NK-92 treated with Interleukin-12 subunit alpha and Interleukin-12 subunit beta, amount 100 ng/mL, for 24 hours (cell line): ENCODE data around the gene FRAT1.

Experiments used
- DNase-seq: peaks from one replicate; lab custom pipeline; 2025; lab: John Stamatoyannopoulos, UW

FRAT1 gene

DNA sequence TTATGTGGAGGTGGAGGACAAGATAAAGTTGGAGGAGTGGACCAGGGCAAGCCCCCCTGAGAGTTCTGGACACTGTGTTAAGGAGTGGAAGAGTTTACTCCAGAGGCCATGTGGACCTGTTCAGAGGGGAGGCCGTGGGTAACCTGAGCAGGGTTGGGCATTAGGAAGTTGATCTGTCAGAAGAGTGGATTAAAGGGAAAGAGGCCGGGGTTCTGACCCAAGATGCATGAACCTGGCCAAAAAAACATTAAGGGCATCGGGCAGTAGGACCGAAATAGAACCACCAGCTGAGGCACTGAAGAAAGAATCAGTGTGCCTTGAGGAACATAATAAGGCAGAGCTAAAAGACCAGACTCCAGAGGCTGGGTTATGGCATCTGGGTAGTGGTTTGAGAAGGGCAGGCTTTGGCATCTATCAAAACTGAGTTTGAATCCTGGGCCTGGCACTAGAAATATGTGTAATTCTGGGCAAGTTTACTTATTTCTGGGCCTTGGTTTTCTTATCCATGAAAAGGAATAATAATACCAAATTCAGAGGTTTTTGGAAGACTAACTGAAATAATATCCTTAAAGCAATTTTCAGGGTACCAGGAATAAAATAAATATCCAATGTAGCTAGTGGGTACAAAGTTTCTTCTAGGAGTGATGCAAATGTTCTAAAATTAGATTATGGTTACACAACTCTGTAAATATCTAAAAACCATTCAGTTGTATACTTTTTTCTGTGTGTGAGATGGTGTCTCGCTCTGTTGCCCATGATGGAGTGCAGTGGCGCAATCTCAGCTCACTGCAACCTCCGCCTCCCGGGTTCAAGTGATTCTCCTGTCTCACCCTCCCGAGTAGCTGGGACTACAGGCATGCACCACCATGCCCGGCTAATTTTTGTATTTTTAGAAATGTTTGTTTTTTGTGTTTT, 10.9 kb upstream of the FRAT1 start:
- no peak for DNase-seq

DNA sequence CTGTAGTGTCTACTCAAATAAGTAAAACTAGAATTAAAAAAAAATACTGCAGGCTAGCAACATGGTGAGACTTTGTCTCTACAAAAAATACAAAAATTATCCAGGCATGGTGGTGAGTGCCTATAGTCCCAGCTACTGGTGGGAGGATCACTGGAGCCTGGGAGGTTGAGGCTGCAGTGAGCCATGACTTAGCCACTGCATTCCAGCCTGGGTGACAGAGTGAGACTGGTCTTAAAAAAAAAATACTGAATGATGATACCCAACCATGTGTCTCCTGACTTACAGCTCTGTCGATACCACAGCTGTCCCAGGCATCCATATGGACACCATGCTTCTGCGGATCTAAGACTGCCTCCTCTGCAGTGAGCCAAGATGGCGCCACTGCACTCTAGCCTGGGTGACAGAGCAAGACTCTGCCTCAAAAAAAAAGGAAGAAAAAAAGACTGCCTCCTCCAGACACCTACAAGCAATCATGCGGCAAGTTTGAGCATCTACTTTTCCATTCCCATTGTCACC, 7.9 kb upstream of the FRAT1 start:
- DNase-seq, result no peak

DNA sequence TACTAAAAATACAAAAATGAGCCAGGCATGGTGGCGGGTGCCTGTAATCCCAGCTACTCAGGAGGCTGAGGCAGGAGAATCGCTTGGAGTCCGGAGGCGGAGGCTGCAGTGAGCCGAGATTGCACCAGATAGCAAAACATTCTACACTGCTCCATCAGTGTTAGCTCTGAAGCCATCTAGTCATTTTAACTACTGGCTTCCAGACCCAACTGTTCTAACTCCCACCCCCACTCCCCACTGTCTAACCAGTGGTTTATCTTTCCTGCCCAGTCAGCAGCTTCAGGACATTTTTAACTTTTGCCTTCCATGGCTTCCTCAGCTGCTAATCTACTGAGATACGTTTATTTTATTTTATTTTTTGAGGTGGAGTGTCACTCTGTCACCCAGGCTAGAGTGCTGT, 6.2 kb upstream of the FRAT1 start:
- no peak for DNase-seq

DNA sequence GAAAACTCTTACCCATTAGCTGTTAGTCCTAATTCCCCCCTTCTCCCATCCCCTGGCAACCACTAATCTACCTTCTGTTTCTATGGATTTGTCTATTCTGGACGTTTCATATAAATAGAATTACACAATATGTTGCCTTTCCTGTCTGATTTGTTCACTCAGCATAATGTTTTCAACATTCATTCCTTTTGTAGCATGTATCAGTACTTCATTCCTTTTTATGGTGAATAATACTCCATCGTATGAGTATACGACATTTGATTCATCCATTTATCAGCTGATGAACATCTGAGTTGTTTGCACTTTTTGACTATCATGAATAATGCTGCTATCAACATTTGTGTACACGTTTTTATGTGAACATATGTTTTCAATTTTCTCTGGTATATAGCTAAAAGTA, 4.4 kb upstream of the FRAT1 start:
- no peak for DNase-seq

DNA sequence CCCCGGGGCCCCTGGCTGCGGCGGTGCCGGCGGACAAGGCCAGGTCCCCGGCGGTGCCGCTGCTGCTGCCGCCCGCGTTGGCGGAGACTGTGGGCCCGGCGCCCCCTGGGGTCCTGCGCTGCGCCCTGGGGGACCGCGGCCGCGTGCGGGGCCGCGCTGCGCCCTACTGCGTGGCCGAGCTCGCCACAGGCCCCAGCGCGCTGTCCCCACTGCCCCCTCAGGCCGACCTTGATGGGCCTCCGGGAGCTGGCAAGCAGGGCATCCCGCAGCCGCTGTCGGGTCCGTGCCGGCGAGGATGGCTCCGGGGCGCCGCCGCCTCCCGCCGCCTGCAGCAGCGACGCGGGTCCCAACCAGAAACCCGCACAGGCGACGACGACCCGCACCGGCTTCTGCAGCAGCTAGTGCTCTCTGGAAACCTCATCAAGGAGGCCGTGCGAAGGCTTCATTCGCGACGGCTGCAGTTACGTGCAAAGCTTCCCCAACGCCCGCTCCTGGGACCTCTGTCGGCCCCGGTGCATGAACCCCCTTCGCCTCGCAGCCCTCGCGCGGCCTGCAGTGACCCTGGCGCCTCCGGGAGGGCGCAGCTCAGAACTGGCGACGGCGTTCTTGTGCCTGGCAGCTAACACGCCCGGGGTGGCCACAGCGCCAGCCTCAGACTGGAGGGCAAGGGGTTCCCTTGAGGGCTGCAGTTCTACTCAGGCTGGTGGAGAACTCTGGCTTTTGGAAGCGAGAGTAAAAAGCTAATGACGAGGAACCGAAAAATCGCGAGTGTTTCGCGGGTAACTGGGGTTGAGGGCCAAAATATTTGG, 804 bp downstream of the FRAT1 start:
- DNase-seq, result no peak

DNA sequence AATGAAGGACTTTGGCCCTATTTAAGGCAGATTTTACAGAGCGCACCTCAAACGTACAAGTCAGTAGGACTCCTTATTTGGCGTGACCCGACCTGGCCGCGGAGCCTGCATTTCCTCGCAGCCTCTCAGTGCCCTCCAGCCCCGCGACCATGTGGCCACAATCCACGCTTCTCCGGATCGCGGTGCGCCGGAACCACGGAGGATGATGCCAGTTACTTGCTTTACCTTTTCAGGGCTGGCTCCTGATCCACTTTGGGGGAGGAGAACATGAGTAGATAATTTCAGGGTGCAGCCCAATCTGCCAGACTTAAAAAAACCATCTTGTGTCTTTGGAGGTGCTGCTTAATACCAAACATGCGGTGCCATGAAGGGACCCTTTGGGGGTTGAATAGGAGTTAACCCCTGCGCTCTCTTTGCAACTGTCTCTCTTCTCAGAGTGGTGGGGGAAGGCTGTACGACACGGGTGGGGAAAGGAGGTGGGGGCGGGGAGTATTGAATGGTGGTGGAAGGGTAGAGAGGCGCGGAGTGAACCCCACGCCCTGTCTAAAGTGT, 1.5 kb downstream of the FRAT1 start:
- no peak for DNase-seq

DNA sequence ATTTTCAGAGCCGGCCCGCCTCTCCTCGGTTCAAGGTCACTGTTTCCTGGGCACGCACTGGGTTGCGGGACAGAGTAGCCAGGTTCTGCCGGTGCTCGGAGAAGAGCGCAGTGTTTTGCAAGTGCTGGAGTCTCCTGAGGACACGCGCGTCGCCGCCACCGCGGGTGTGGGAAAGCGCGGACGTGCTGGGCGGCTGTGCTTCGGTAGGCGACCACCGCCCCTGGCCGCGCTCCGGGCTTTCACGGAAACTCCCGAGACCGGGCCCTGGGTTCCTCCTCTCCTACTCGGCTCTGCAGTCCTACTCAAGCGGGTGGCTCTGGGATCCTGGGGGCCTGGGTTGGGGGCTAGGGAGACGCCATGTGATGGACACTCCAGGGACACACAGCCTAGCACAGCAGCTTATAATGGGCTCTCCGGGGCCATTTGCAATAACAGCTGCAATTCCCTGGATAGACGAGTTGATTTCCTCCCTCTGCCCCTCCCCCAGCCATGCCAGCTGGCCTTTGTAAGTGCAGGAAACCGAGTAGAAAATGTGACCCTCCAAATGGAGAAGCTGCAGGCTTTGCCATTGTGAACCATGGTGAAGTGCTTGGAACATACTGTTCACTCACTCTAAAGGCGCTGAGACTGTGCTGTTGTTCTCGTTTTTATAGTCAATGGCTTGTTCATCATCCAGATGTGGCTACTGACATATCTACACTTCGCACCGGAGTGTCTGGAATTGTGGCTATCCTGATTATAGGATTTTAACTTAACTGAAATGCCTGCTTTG, 2.1 kb downstream of the FRAT1 start:
- DNase-seq, result no peak

DNA sequence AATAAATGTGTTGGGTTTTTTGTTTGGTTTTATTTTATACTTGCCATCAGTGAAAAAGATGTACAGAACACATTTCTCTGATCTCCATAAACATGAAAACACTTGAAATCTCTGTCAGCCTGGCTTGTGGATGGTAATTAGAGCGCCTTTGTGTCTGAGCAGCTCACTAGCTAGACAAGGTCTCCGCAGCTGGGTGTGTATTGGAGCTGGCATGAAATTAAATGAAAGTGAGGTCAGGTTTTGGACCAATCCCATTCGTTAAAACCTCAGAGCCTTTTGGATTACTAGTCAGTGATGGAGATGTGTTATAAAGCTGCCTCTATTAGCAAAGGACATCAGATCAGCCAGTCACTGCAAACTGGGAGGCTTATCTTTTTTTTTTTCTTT, 2.7 kb downstream of the FRAT1 start:
- no peak for DNase-seq

DNA sequence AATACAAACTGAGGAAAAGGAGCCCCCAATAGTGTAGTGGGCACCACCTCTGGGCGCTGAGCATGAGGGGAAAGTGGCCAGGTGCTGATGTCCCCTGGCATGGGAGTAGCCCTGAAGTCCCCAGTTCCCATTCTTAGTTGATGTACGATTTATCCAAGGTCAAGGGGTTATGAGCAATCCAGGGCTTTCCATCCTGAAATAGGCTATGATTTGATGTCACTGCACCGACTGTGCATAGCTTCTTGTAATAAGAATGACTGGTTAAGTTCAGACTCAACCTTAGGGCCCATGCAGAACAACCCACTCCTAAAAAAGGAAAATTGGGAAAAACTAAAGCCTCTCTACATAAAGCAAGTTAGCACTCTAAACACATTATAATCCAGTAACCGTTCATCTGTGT, 4.4 kb downstream of the FRAT1 start:
- no peak for DNase-seq

DNA sequence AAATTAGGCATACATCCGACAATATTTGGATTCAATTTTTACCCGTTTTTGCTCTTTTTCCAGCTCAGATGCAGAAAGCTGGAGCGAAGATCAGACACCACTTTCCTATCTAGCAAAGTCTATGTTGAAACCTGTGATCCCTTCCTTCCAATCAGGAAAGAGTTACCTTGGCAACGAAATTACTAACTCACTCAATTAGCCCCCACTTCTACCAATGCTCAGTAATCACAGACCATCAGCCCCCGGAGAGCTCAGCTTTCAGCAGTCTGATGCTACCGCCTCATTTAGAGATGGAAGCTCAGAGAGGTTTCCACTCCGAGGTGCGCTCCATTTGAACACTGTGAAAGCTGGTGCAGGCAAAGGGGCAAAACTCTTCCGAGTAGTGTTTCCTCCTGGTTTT, 6.7 kb downstream of the FRAT1 start:
- DNase-seq, result no peak

DNA sequence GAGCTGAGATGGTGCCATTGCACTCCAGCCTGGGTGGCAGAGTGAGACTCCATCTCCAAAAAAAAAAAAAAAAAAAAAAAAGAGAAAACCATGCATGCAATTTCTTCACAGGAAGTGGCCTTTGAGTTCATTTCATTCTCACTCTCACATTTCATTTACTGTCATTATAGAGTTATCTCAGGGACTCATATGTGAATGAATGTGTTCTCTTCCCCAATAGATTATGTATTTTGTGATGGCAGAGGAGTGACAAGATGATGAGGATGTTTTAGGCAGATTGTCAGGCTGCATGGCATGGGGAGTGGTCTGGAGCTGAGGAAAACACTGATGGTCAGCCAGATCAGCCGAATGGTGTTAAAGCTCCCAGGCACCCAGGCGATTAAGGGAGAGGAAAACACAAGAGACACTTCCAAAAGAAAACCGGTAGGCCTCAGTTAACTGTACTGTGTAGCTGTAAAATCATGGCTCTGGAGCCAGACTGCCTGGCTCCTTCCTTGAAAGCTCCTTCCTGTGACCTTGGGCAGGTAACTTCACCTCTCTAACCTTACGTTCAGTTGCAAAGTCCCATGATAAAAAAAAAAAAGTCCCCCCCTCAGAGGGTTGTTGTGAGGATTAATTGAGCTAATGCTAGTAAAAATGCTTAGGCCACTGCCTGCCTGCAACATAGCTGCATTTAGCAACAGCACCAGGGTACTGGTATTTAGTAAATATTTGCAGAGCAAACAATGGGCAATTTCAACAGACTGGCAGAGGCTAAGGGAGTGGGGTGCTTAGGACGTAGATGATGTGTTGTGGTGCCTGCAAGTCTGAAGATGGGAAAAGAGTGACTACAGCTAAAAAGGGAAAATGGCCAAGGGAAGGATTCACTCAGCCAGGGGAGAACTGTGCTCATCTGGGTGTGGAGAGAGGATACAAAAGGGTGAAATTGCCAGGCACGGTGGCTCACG, 8.6 kb downstream of the FRAT1 start:
- no peak for DNase-seq

DNA sequence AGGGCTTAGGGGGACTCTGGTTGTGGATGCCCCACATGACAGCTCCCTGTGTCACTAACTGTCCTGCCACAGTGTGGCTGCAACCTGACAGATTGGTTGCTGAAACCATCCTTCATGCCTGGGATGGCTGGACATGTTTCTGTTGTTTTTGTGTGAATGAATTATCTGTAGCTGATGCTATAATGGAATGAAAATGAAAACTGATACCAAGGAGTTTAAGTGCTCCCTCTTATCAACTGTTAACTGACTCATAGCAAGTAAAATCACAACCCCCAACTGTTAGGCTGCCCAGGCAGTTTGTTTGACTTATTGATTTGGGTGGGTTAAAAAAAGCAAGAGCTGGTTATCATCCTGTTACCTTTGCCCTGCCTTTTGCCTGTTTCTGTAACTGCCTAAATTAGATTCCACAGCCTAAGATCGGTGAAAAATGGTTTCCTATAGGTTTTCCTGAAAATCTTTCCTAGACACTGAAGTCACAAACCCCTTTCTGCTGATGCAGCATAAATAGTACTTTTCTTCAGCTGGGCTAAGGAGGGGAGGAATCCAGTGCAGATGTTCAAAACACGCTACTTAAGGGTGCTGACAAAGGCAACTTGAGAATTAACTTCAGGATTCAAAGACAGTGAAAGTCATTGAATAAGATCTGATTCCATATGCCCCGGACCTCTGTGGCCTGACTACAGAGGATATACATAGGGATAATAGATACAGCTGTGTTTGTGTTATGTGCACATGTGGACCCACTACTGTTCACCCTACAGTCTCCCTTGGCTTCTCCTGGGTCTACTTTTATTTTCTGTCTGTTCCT, 9.8 kb downstream of the FRAT1 start:
- DNase-seq, result no peak

DNA sequence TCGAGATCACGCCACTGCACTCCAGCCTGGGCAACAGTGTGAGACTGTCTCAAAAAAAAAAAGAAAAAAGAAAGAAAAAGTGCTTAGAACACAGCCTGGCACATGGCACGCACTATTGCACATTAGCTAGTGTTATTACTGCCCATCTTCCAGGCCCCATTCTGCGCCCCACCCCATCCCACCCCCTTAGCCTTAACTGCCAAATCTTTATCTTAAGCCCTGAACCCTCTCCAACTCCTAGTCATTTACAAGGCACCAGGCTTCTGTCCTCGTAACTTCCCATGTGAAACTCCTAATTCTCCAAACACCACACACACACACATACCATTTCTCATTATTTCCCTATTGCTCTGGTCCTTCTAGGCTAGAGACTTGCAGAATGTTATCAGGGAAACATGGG, 10.7 kb downstream of the FRAT1 start:
- no peak for DNase-seq

DNA sequence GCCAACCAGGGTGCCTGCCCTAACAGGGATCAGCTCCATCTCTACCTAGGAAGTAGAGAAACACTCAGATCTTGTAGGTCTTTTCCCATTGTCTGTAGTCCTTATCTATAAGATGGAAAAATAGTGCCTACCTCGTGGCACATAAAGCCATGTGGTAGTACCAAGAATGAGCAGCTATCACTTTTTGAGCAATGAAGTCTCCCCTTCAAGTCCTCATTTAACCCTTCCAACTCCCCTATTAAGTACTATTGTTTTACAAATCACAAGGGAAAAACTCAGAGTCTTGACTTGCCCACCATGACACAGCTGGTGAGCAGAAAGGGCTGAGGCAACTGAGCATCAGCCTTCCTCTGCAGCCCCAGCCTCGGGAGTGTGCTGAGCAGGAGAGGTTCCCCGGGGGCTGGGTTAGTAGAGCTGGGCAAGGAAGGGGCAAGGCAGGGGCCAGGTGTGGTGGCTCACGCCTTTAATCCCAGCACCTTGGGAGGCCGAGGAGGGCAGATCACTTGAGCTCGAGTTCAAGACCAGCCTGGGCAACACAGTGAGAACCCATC, 12.2 kb downstream of the FRAT1 start:
- no peak for DNase-seq

DNA sequence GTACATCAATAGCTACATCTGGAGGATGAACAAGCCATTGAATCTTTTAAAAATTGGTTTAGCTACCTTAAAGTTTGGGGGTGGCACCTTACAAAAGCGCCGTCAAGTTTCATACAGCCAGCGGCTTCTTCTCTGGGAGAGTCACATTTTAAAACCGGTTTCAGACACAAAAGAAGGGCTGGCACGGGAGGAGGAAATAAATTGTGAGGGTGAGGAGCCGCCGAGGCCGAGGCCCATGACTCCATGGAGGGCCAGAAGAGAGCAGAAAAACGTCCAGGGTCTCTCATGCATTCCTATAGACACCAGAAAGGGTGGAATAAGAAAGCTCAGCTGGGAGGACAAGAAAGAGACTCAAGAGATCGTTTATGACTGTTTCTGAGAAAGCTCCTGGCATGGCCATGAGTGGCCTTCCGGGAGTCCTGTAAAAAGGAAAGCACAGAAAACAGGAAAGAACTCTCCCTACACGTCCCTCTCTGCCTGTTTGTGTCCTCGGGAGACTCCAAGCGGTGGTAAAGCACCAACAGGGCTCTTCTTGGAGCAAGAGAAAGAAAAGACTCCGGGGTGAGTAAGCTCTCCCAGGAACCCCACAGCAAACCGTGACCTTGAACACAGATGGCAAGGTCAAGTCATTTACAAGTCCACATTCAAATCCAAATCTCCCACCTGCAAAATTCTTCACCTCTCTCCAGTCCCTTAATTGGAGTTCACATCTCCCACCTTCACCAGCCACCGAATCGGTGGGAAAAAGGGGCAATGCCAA, 13.7 kb downstream of the FRAT1 start:
- DNase-seq, result no peak

DNA sequence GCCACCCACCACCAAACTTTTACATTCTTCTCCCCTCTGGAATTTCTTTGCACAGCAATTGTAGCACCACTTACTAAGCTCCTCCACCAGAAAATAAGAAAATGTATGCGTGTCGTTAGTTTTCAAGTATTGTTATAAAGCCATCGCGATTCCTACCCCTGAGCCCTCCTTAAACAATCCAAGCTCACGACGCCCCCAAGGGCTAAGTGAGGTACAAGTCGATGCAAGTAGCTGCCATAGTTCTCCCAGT, 14.2 kb downstream of the FRAT1 start:
- DNase-seq, result no peak

DNA sequence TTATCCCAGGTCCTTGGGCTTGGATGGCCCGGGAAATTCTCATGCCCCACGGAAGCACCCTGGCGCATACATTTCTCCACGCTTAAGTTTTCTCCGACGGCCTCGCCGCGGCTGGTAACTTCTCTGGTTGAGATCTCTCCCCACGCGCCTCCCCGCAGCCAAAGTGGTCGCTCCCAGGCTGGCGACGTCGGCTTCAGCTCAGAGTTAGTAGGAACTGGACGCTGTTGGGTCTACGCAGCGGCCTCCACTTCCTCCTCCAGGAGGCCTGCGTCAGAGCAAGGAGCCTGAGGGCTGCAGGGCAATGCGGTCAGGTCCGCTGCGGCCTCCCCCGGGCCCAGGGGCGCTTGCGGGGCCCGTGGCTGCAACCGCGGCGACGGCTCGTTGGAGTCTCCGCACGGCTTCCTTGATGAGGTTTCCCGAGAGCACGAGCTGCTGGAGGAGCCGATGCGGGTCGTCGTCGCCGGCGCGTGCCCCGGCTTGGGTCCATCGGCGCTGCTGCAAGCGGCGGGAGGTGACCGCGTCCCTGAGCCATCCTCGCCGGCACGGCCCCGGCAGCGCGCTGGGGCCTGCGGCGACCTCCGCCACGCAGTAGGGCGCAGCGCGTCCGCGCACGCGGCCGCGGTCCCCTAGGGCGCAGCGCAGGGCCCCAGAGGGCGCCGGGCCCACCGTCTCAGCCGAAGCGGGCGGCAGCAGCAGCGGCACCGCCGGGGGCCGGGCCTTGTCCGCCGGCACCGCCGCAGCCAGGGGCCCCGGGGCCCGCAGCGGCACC, 14.7 kb downstream of the FRAT1 start:
- DNase-seq, result no peak

DNA sequence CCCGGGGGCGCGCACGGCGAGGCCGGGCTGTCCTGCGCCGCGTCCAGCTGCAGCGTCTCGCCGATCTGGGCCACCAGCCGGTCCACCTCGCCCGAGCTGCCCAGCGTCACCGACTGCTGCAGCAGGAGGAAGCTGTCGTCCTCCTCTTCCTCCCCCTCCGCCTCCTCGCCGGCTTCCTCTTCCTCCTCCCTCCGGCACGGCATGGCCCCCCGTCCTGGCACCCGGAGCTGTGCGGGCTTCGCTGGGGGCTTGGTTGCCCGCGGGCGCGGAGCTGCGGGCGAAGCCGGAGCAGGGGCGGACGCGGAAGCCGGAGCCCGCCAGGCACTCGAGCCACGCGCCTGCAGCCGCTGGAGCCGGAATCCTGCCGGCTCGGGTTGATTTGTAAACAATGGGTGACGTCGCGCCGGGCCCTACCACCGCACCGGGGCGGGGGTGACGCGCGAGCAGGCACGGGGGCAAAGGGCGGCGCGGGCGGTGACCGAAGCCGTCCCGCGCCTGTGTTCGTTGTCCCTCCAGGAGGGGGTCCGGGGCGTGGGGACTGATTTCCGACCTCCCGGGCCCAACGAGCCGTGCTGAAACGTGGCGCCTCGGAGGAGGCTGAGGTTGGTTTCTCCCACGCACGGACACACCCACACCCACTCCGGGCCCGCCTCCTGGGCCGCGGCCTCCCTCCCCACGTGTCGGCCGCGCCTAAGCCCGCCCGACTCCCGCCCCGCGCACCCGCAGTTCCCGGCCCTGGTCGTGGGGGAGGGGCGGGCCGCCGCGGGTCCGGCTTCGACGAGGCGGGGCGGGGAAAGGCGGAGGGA, 15.5 kb downstream of the FRAT1 start, which contains the start of gene FRAT2:
Gene FRAT2, minus strand, starts transcription at position 360 of the 806 bp plus-strand sequence. Its CDS starts 157 bp downstream, at position 203.
- DNase-seq, result peak; percentile 83
